Testis (tissue), 2 donors: ENCODE measurements around the gene GLCCI1.

ENCODE experiments used
- CTCF ChIP-seq, 3 experiments: fragments of 450-650 bp in 2 of 3; fragments of 200-600 bp in 1 of 3; sonication (generic) in 1 of 3; IDR thresholded peaks; one replicate each; pipeline ENCODE4 v1.5.1; 2016 to 2019; ENCODE audit warnings: antibody characterized with exemption in 3 of 3, mild to moderate bottlenecking in 2 of 3, moderate library complexity in 1 of 3
- POLR2A ChIP-seq: fragments of 450-650 bp; IDR thresholded peaks from one replicate; pipeline ENCODE4 v1.6.1; 2017; ENCODE audit warnings: antibody characterized with exemption, mild to moderate bottlenecking, moderate library complexity

GRCh38 chr7:8037151-8037550 lies 68.6 kb downstream of the GLCCI1 start:
- TF ChIP-seq CTCF (IDR thresholded peaks at IDR 0.05) (no peak), POLR2A (no peak)
